HG03565 (cell line): ENCODE measurements around the gene BEGAIN.

Source experiments
- ATAC-seq: cut with Tn5 transposase; IDR thresholded peaks from one replicate; pipeline ENCODE4 v1.9.1; 2021; ENCODE audit warnings: mild to moderate bottlenecking, moderate library complexity; ENCODE audit not compliant: unreplicated experiment

The BEGAIN gene

GRCh38 chr14:100570726-100571454 is 16.3 kb downstream of the BEGAIN start:
- ATAC-seq: no peak

GRCh38 chr14:100569734-100570286 is 17.4 kb downstream of the BEGAIN start:
- ATAC-seq: no peak

- no peak for ATAC-seq
These were observed 18.1 kb downstream of the BEGAIN start for GRCh38 chr14:100568998-100569733.

DNA sequence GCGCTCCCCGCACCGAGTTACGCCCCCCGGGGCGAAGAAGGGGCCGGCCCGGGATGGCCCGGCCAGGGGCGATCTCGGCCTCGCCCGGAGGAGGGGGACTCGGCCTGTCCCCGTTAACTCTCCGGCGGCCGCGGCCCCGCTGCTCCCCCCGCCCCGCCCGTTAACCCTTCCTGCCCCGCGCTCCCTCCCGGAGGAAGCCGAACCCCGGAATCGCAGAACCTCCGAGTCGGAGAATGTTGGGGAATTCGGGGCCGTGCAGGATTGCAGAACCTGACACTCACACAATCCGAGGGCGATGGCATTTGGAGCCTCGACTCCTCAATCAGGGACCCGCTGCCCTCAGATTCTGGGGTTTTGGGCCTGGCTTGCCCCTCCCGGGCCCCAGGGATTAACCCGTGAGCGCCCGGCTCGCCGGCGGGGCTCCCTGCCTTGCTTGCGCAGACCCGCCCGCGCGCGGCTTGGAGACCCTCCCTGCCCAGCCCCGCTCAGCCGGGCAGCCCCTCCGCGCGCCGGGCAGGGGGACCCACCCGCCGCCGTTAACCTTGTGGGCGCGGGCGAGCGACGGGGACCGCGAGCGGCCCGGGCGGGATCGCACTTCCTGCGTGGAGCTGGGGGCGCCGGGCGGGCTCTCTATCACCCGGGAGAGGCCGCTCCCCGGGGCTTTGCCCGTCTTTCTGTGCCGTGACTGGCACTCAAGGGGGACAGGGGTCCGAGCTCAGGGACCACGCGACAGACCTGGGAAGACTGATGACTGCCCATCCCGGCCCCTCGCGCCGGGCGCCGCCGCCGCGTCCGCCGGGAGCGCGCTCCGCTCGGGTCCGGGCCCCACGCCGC is 18.8 kb downstream of the BEGAIN start:
- no peak for ATAC-seq

DNA sequence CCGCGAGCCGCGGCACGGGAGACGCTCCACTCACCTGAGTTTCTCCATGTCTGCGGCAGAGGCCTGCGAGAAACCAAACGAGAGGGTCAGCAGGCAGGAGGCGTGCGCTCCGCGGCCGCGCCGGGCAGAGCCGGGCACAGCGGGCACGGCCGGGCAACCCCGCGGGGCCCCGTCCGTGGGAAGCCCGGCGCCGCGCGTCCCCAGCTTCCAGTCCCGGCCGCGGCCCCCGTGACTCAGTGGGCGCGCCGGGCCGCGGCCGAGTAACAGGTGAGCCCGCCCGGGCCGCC is 19.4 kb downstream of the BEGAIN start:
- no peak for ATAC-seq

- no peak for ATAC-seq
These were observed 20.0 kb downstream of the BEGAIN start for GRCh38 chr14:100567009-100567876.

GRCh38 chr14:100566586-100566985 is 20.6 kb downstream of the BEGAIN start:
- ATAC-seq: no peak

DNA sequence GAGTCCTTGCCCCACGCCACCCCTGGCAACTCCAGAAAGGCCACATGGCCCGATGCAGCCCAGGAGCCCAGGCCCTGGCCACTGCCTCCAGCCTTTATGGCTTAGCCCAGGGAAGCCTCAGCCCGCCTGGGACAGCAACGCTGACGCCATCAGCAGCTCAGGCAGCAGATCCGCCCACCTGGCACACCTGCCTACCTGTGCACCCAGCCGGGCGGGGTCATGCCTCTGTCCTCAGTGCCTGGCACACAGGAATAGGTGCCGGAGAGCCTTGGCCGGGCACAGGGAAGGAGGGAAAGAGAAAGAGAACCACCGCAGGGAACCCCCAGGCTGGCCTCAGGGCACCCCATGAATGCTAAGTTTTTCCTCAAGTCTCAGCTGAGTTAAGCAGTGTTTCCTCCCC is 21.1 kb downstream of the BEGAIN start:
- ATAC-seq: no peak

- ATAC-seq: no peak
These were observed 21.6 kb downstream of the BEGAIN start for GRCh38 chr14:100565650-100566049.

GRCh38 chr14:100564512-100564911 is 22.7 kb downstream of the BEGAIN start:
- ATAC-seq: no peak

GRCh38 chr14:100562751-100563150 is 24.5 kb downstream of the BEGAIN start:
- ATAC-seq: no peak

DNA sequence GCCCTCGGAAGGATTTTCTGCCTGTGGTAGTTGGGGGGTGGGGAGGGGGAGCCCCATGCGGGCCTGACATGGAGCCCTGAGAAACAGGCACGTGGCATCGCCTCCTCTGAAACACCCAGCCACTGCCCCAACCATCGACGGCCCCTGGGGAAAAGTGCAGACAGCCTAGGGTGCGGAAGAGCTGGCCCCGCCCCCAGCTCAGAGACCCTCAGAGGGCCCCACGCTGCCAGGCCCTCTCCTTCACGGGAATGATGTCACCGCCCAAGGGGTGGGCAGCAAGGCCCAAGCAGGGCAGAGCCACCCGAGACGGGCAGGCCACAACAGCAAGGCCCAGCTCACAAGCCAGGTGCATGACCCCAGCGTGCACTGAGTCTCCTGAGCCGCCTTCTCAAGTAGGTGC is 26.2 kb downstream of the BEGAIN start:
- no peak for ATAC-seq

DNA sequence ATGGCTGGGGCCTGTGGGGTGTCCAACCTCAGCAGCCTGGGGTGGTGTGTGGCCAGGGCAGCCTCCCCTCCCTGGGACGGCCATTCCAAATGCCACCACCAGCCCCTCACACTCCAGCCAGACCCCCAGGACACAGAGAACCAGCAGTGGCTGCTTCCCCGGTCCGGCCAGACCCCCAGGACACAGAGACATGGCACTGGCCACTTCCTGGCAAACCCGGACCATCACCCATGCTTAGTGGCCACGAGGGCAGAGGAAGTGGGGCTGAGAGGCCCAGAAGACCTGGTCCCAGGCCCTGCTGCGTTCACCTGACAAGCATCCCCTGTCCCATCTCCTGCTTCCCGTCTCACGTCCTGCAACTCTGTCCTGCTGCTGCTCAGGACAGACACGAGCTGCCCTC is 26.7 kb downstream of the BEGAIN start:
- ATAC-seq: no peak

GRCh38 chr14:100559455-100559854 is 27.8 kb downstream of the BEGAIN start:
- no peak for ATAC-seq

GRCh38 chr14:100558966-100559365 is 28.3 kb downstream of the BEGAIN start:
- ATAC-seq: no peak

GRCh38 chr14:100558226-100558625 is 29.0 kb downstream of the BEGAIN start:
- no peak for ATAC-seq

DNA sequence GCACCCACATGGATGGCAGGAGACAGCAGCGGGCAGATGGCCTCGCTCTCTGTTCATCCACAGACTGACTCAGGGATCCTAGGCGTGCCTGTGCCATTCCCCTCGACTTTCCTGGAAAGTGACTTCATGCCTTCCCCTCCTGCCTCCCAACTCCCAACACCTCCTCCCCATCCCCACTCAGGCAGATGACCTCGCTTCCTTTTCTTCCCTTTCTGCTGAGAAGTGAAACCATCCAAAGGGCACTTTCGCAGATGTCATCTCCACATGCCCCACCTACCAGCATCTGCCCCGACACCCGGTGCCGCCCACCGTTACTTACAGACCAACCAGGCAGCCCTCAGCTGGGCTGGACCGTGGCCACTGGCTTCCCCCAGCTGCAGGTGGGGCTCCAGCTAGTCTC is 29.6 kb downstream of the BEGAIN start:
- ATAC-seq: no peak

DNA sequence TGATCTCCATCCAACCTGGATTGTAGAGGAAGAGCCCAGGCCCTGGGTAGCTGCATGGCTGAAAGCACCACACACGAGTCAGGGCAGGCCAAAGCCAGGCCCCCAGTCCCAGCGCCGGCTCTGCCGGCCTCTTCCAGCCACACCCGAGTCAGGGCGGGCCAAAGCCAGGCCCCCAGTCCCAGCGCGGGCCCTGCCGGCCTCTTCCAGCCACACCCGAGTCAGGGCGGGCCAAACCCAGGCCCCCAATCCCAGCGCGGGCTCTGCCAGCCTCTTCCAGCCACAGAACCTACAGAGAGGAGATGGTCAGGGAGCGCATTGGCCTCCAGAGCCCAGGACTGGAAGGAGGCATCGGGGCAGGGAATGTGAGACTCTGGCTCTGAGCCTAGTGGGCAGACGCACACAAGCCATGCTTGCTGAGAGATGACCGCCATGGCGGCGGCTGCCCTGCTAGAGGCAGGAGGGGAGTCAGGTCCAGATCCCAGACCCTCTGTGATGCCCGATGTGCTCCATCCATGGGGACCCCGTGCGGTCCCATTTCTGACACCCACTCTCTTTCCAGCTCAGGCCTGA is 30.2 kb downstream of the BEGAIN start:
- ATAC-seq: no peak

- no peak for ATAC-seq
These were observed 31.1 kb downstream of the BEGAIN start for GRCh38 chr14:100556140-100556475.

DNA sequence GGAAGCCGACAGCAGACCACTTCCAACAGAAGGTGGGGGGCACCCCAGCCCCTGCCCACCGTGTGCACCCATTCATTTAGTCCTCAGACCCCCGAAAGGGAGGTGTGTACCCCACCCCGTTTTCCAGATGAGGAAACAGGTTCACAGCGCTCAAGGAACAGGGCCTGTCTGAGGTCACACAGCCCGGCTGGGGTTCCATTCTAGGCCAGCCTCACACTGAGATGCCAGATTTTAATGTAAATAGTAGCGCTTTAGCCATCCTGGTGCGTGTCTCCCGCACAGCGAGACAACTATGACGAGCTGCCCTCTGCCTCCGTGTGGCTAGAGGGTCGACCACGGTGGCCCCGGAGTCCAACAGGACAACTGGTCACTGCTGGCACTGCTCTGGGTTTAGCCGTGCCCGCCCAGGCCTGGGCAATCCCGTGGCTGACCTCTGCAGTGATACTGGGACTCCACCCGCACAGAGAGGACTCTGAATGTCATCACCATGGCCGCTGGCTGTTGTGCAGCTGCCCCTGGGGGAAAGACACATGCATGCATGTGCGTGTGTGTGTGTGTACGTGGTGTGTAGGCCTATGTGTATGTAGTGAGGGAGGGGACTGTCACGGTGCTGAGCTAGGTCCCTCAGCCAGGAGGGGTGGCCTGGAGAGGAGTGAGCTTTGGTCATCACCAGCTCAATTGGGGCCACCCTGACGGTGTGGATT is 31.6 kb downstream of the BEGAIN start:
- ATAC-seq: no peak
